Measurements from ENCODE around the gene NTNG1.

- TF ChIP-seq CHD1 (IDR thresholded peaks at IDR 0.05; ENCODE audit: low read depth, low read length) (no peak), ELK1 (IDR thresholded peaks at IDR 0.05; ENCODE audit: low read depth, low read length) (no peak), MXI1 (IDR thresholded peaks at IDR 0.05; ENCODE audit: low read depth, low read length) (no peak), ZZZ3 (IDR thresholded peaks at IDR 0.05; ENCODE audit: control insufficient read depth, insufficient read length, low read depth) (no peak), POLR2AphosphoS5 (IDR thresholded peaks at IDR 0.05; ENCODE audit: low read length) (no peak), MYC (IDR thresholded peaks at IDR 0.05; ENCODE audit: insufficient read depth, insufficient read length, insufficient replicate concordance, low read length, severe bottlenecking) (no peak), CTCF (IDR thresholded peaks at IDR 0.05 in 2 of 3, conservative IDR thresholded peaks at IDR 0.05 in 1 of 3; ENCODE audit: control insufficient read depth in 2 of 3, extremely low read depth in 1 of 3, insufficient read depth in 1 of 3, low read depth in 3 of 3, low read length in 3 of 3) (no peak), CBX3 (IDR thresholded peaks at IDR 0.05; ENCODE audit: borderline replicate concordance, low read depth) (no peak), JUND (IDR thresholded peaks at IDR 0.05; ENCODE audit: low read depth, low read length) (no peak), PBX3 (IDR thresholded peaks at IDR 0.05; ENCODE audit: insufficient replicate concordance, low read depth, low read length) (no peak), JUNB (IDR thresholded peaks at IDR 0.05) (no peak)
These were observed 203.5 kb downstream of the NTNG1 start for GRCh38 chr1:107344268-107344760.
